NCI-H128 (cell line): ENCODE data around the gene LYSMD1.

Experiments
- DNase-seq: peaks from one replicate; lab custom pipeline; 2025; ENCODE audit not compliant: unreplicated experiment; lab: John Stamatoyannopoulos, UW

The LYSMD1 gene

GRCh38 chr1:151142411-151143056 lies 23.2 kb downstream of the LYSMD1 start:
- DNase-seq, result no peak

GRCh38 chr1:151137789-151138188 lies 27.9 kb downstream of the LYSMD1 start:
- no peak for DNase-seq

DNA sequence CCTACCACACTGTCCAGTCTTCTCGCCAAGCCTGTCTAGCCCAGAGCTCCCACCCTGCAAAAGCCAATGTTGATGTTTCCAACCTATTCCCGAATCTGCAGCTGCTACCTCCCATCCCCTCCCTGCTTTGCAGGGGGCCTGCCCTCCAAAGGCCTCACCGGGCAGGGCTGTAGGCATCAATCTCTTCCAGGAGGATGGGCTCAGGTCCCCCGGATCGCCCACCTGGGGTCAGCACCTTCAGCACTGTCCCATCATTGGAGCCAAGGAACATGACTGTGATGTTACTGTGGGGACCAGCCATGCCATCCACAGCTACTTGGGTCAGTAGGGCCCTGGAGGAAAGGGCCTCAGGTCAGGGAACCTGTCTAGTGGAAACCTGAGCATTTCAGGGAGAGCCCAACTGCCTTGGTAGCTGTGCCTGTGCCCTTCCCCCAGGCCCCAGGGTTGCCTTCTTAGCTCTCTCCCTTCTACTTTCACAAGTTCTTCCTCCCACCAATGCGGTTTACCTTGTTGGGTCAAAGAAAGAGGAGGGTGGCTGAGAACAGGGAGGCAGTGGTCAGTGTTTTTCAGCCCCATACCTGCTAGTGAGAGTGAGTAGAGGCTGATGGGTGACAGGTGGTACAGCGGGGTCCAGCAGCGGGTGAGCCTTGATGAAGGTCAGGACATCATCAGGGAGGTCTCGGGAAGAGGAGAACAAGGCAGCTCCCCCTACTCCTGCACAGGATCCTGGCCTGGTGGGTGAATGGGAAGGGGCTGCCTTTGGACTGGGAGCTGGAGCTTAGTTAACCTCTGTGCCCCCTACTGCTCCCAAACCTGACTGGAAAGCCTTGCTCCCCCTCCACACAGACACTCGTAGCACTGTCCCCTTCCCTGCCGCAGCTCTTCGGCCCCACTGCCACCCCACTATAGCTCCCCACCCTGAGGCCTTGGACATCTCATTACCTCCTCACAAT lies 30.0 kb downstream of the LYSMD1 start:
- no peak for DNase-seq

GRCh38 chr1:151134991-151135390 lies 30.7 kb downstream of the LYSMD1 start:
- DNase-seq, result no peak

GRCh38 chr1:151134396-151134795 lies 31.3 kb downstream of the LYSMD1 start:
- DNase-seq, result no peak

- DNase-seq, result no peak
These were observed 32.5 kb downstream of the LYSMD1 start for GRCh38 chr1:151133018-151133806.

- no peak for DNase-seq
These were observed 33.2 kb downstream of the LYSMD1 start for GRCh38 chr1:151132335-151133017.

GRCh38 chr1:151131701-151132334 lies 33.9 kb downstream of the LYSMD1 start:
- DNase-seq, result no peak

DNA sequence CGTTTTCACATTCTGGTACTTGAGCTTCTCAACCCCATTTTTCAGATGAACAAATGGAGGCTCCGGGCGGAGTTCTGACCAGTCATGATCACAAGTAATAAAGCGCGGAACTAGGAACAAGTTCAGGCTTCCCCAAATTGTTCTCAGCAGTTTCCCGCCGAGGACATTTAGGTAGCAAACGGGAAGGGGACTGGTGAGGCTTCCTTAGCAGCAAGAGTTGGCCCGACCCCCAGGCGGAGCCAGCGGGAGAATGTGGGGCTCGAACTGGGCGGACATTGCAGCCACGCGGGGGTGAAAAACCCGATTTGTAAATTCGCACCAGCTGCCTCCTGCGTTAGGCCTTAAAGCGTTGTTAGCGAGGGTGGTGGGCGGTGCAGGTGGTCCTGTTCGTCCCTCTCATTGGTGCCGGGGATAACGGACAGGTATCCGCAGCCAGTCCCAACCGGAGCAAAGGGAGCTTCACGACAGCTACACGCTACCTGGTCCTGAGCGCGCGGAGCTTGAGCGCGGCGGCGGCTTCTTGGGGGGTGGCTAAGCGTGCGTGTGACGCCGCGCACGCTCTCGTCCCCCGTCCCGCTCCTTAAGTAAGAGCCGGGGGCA lies 34.6 kb downstream of the LYSMD1 start:
- peak; percentile 26 for DNase-seq

DNA sequence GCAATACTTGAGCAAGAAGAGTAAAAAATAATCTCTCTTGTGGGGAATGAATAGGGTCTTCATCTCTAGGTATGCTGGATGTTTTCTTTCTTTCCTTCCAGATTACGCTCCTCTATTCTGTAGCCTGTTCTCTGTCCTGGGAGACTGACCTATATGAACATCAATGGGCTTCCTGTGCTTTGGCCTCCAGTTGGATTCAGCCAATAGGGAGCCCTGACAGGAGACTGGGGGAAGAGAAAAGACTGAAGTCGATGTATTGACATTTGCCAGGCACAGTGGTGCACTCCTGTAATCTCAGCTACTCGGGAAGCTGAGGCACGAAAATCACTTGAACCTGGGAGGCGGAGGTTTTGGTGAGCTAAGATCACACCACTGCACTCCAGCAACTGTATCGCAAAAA lies 36.9 kb downstream of the LYSMD1 start:
- no peak for DNase-seq

DNA sequence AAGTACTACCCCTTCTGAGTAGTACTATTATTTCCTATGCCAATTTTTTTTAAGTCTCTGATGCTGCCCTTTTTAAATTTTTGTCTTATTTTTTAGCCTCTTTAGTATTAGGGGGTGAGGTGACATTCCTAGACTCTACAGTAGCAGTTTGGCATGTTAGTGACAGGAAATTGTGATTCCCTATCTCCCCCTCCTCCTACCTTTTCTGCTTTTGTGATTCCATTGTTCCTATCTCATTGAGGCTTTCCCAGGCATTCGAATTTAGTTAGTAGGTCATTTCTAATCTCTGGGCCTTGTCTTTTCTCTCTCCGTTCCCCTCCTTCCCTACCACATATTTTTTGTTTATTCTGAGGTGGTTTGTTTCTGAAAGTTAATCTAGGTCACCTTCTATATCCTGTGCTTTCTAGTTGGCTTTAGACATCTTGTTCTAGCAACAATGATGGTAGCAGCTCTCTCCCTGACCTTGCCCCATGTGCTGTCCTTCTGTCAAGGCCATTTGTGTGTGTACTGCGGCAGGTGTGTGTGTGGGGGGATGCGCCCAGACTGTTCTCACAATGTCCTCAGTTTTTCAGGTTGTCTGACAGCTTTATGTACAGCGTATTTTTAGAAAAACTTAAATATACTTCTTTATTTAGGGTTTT lies 40.8 kb downstream of the LYSMD1 start:
- DNase-seq, result no peak

DNA sequence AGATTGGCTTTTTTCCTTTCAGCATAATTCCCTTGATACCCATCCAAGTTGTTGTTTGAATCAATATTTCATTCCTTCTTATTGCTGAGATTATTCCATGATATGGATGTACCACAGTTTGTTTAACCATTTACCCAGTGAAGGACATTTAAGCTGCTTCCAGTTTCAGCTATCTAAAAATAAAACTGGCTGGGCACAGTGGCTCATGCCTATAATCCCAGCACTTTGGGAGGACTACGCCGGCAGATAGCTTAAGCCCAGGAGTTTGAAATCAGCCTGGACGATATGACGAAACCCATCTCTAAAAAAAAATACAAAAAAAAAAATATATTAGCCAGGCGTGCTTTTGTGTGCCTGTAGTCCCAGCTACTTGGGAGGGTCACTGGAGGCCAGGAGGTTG lies 51.8 kb downstream of the LYSMD1 start:
- DNase-seq, result no peak
